UCSD-AML1 (cell line): Measurements from ENCODE around the gene GPAT3.
A peak's percentile ranks its signal among the peaks of the same experiment; 100 is the strongest.
"Not testable (repeated sequence)": the region's sequence is repeated elsewhere in the genome, so short reads cannot be mapped to it uniquely, and the experiment has no call there.

Source experiments
- DNase-seq: peaks from one replicate; lab custom pipeline; 2025; ENCODE audit not compliant: unreplicated experiment; lab: John Stamatoyannopoulos, UW

The GPAT3 gene

DNA sequence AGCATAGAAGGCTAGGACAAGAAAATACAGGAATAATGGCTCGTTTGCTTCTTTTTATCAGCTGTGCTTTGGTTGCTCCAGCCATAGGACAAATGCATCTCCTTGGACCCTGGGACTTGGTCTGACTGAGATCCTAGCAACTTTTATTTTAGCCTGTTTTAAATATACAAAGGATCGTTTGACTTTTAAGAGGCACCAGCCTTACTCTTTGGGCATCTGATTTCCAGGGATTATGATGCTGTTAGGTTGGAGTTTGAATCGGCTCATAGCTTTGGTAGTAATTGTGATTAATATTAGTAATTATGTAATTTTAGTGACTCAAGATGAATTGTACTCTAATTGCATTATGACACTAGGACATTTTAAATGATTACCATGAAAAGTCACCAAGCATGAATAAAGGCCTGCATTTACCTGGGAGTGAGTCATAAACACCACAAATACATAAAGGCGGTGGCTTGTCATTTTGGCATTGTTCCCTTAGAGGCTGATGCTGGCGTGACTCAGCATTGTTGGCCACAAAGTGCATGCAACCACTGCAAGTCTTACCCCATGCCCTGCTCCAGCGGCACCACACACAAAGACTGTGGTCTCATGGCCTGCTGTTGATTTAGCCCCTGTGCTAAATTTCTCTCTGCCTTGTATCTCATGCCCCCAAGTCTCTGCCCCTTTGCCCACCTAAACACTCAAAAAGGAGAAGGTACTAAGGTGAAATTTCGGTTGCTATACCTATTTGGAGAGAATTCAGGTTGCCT is 12.4 kb downstream of the GPAT3 start:
- DNase-seq = peak; percentile 81

GRCh38 chr4:83552083-83552482 is 16.2 kb downstream of the GPAT3 start:
- peak; percentile 10 for DNase-seq

- peak; percentile 17 for DNase-seq
Measured at GRCh38 chr4:83552924-83553323, 17.0 kb downstream of the GPAT3 start.

GRCh38 chr4:83556006-83556707 is 20.2 kb downstream of the GPAT3 start:
- no peak for DNase-seq

- DNase-seq = no peak
Measured at GRCh38 chr4:83556816-83557215, 20.9 kb downstream of the GPAT3 start.

DNA sequence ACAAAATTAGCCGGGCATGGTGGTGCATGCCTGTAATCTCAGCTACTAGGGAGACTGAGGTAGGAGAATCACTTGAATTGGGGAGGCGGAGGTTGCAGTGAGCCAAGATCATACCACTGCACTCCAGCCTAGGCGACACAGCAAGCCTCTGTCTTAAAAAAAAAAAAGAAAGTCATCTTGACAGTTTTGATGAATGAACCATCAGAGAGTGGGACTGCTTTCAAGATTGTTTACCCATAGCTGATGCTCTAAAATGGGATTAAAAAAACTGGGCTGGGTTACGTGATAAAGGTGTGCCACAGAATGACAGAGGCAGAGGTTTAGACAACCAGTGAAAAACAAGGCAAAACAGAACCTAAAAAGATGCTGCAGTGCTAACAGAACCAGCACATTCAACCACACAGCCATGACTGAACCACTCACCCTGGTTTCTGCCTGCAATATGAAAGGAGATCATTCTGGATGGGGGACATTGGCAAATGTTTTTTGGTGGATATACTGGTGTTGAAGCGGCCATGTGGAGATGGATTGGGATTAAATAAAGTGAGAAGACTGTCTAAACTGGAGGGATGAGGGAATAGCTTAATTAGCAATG is 22.2 kb downstream of the GPAT3 start:
- no peak for DNase-seq

- no peak for DNase-seq
Measured at GRCh38 chr4:83558680-83559079, 22.8 kb downstream of the GPAT3 start.

DNA sequence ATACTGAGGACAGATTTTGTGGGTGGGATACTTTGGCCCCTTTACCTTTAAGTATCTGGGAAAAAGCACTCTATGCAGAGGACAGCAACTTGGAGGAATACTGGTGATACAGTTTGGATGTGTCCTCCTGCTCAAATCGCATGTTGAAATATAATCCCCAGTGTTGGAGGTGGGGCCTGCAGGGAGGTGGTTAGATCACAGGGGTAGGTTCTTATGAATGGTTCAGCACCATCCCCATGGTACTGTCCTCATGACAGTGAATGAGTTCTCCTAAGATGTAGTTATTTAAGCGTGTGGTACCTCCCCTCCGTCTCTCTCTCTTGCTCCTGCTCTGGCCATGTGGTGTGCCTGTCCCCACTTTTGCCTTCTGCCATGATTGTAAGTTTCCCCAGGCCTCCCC is 24.6 kb downstream of the GPAT3 start:
- DNase-seq = no peak

GRCh38 chr4:83561381-83561780 is 25.5 kb downstream of the GPAT3 start:
- no peak for DNase-seq

- no peak for DNase-seq
Measured at GRCh38 chr4:83563998-83564397, 28.1 kb downstream of the GPAT3 start.

GRCh38 chr4:83568062-83568461 is 32.2 kb downstream of the GPAT3 start:
- DNase-seq = no peak

DNA sequence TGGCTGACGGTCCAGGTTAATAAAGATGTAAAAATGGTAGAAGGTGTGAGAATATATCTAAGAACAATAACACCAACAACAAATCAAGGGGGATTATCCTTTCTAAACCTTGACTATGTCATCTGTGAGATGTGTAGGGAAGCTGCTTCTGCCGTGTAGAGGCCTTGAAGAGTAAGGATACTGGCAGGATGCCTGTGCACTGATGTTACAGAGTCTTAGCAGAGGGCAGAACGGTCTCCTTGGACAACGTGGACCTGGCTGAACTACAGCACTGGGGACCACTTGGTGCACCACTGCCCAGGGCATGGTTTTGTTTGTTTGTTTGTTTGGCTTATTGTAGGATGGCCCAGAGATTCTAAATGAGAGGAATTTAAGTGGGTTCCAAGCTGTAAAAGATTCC is 33.5 kb downstream of the GPAT3 start:
- no peak for DNase-seq

GRCh38 chr4:83569987-83570386 is 34.1 kb downstream of the GPAT3 start:
- no peak for DNase-seq

DNA sequence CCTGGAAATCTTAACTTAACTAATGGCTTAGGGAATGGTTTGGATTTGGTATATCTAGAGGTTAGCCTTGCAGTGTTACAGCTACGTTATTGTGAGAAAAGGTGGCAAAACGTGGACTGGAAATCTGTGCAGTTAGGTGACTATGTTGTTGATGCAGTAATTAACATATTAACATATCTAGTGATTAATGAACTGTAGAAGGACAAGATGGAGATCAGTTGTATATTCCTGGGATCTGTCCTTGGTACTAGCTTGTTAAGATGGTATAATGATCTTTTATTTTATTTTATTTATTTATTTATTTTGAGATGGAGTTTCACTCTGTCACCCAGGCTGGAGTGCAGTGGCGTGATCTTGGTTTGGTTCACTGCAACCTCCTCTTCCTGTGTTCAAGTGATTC is 36.9 kb downstream of the GPAT3 start:
- no peak for DNase-seq

DNA sequence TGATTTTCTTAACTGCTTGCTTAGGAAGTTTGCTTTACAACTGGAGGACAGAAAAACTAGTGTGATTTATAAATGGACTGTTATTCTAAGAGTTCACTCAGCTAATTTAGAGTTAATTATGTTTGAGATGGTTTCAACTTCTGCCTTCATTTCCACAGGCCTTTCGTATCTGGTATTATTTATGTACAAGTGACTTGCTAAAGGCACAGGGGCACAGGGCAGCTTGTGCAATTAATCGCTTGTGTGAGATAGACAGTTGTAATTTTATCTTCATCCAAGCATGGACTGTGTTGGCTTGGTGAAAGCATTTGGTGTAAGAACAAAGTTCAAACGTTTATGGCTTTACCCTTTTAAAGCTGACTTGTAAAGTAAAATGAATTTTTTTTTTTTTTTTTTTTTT is 38.3 kb downstream of the GPAT3 start:
- DNase-seq = no peak

DNA sequence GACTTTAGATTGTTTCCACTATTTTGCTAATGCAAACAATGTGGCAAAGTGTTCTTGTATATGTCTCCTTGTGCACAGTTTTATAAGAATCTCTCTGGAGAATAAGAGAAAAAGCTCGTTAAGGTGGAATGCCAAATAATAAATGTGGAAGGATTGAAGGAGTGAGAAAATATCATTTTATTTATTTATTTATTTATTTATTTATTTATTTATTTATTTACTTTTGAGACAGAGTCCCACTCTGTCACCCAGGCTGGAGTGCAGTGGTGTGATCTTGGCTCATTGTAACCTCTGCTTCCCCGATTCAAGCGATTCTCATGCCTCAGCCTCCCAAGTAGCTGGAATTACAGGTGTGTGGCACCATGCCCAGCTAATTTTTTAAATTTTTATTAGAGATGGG is 40.3 kb downstream of the GPAT3 start:
- not testable (repeated sequence) for DNase-seq

DNA sequence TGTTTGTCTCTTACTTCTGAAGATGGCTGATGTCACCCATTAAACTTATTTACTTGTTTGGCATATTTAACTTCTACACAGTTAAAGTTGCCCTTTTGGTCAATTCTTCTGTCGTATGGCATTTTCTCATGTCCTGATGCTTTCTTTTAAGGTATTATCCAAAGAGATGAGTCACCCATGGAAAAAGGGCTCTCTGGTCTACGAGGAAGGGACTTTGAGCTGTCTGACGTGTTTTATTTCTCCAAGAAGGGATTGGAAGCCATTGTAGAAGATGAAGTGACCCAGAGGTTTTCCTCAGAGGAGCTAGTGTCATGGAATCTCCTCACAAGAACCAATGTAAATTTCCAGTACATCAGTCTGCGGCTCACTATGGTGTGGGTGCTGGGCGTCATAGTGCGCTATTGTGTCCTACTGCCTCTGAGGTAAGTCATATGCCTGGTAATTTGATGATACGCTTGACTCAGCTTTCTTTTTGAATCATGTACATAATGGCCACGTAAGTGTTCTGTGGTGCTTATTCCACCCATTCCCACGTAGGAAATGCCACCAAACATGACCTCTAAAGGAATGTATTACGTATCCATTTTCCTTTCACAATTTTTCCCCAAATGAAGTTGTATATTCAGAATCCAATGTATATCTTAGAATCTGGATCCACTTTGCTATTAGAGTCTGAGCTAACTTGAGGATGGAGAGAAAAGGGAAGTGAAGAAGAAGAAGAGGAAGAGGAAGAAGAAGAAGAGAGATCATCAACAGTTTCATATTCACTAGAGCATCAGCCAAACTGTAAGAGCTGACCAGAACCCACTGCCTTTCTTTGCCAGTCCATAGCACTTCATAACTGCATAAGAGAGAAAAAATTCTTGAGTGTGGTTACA is 45.7 kb downstream of the GPAT3 start:
- DNase-seq = no peak

GRCh38 chr4:83582289-83582785 is 46.4 kb downstream of the GPAT3 start:
- DNase-seq = peak; percentile 11

DNA sequence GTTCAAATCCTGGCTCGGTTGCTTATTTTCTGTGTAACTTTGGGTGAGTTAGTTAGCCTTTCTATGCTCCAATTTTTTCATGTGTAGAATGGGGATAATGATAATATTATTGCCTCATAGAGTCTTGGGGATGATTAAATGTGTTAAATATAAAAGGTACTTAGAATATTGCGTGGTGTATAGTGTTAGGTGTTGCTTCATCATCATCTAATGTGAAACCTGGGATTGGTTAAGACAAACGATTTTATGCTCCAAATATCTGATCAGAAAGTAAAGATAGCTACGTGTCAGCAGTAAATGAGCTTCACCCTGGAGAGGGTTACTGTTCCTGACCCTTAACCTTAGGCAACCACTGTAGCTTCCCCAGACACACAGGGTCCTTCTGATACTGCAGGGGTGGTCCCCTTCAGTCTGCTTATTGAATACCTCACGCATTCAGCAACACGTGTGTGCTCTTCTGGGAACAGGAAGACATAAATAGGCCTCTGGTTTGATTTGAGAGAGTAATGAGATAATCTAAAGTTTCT is 50.1 kb downstream of the GPAT3 start:
- no peak for DNase-seq

GRCh38 chr4:83589279-83589678 is 53.4 kb downstream of the GPAT3 start:
- no peak for DNase-seq

GRCh38 chr4:83591056-83591455 is 55.1 kb downstream of the GPAT3 start:
- no peak for DNase-seq
